Stimulated activated CD4-positive, alpha-beta T cell treated with anti-CD3 and anti-CD28 coated beads, Interleukin-2, amount 100 ng/mL, for 4 hours (primary cell): Measurements from ENCODE around the gene PDXDC1.
A peak's percentile ranks its signal among the peaks of the same experiment; 100 is the strongest.
"Not testable (repeated sequence)": the region's sequence is repeated elsewhere in the genome, so short reads cannot be mapped to it uniquely, and the experiment has no call there.

Experiments used
- DNase-seq: peaks from one replicate; pipeline ENCODE4 v3.0.0-alpha.2; 2020; ENCODE audit warnings: low read depth

PDXDC1 gene

GRCh38 chr16:14974656-14975417, at the start of gene PDXDC1:
TSS of gene PDXDC1 (plus strand) at chr16:14975026. CDS start at chr16:14975200, 174 bp downstream.
- peak; percentile 96 for DNase-seq

GRCh38 chr16:14928064-14928714, 46.6 kb upstream of the PDXDC1 start:
- DNase-seq, result not testable (repeated sequence)

DNA sequence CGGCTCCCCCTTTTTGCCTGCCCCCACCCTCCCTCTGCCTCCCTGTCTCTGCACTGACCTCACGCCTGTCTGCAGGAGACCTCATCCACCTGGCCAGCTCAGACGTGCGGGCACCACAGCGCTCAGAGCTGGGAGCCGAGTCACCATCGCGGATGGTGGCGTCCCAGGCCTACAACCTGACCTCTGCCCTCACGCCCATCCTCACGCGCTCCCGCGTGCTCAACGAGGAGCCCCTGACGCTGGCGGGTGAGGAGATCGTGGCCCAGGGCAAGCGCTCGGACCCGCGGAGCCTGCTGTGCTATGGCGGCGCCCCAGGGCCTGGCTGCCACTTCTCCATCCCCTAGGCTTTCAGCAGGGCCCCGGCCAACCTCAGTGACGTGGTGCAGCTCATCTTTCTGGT, 45.6 kb upstream of the PDXDC1 start:
- not testable (repeated sequence) for DNase-seq

GRCh38 chr16:14930246-14930645, 44.6 kb upstream of the PDXDC1 start:
- not testable (repeated sequence) for DNase-seq

- DNase-seq, result not testable (repeated sequence)
These were observed 43.9 kb upstream of the PDXDC1 start for GRCh38 chr16:14930971-14931370.

- not testable (repeated sequence) for DNase-seq
These were observed 42.0 kb upstream of the PDXDC1 start for GRCh38 chr16:14932581-14933375.

DNA sequence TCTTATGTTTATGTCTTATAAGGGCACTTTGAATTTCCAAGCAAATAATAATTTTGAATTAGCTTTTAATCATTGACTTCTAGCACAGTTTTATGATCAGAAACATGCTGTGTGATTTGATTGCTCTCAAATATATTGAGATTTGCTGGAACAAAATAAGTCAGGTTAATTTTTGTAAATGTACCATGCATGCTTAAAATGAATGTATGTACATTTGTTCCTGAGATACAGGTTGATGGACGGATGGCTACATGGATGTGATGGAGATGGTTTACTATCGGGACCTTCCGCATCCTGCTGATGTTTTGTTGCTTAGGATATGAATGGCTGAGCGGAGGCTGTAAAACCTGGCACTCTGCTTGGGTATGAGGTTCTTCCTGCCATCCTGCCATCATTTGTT, 37.7 kb upstream of the PDXDC1 start, which contains the start of gene NPIPA1:
Gene NPIPA1 (plus strand): TSS at position 301 of the 400 bp plus-strand sequence. CDS start 0 bp downstream, at position 301.
- not testable (repeated sequence) for DNase-seq

GRCh38 chr16:14937994-14938393, 36.8 kb upstream of the PDXDC1 start:
- not testable (repeated sequence) for DNase-seq

GRCh38 chr16:14942686-14943085, 32.1 kb upstream of the PDXDC1 start:
- peak; percentile 5 for DNase-seq

DNA sequence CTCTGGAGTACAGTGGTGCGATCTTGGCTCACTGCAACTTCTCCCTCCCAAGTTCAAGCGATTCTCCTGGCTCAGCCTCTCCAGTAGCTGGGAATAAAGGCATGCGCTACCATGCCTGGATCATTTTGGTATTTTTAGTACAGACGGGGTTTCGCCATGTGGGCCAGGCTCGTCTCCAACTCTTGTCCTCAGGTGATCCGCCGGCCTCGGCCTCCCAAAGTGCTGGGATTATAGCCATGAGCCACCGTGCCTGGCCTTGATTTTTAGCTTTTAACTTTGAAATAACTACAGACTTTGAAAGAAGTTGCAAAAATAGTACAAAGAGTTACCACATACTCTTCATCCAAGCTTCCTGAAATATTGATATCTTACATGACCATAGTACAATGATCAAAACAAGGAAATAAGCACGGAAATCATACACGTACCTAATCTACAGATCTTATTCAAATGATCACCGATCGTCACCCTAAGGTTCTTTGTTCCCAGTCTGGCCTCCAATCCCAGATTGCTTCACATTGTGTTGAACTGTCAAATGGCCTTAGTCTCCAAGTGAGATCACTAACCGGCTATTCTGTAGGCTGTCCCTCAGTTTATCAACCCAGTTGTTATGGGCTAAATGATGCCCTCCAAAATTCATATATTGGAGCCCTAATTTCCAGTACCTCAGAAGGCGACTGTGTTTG, 19.1 kb upstream of the PDXDC1 start:
- no peak for DNase-seq

DNA sequence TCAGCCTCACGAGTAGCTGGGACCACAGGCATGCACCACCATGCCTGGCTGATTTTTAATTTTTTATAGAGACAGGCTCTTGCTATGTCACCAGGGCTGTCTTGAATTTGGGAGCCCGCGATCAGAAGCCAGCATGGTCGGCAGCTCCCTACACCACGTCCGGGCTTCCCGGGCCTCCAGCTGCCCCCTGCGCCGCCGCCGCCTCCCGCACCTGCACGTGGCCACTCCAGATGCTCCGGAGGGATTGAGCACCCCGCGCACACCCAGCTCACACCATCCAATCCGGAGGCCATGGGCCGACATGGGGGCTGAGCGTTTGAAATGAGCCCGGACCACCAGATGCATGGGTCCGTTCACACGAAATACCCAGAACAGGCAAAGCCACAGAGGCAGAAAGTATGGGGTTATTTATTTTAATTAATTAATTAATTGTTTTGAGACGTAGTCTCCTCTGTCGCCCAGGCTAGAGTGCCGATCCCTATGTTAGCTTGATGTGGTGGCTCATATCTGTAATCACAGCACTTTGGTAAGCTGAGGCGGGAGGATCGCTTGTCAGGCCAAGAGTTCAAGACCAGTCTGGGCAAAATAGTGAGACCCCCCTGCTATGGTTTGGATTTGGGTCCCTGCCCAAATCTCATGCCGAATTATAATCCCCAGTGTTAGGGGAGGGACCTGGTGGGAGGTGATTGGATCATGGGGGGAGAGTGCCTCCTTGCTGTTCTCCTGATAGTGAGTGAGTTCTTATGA, 17.1 kb upstream of the PDXDC1 start:
- DNase-seq, result no peak

- DNase-seq, result no peak
These were observed 16.6 kb upstream of the PDXDC1 start for GRCh38 chr16:14958323-14958600.

- no peak for DNase-seq
These were observed 15.9 kb upstream of the PDXDC1 start for GRCh38 chr16:14958970-14959369.

DNA sequence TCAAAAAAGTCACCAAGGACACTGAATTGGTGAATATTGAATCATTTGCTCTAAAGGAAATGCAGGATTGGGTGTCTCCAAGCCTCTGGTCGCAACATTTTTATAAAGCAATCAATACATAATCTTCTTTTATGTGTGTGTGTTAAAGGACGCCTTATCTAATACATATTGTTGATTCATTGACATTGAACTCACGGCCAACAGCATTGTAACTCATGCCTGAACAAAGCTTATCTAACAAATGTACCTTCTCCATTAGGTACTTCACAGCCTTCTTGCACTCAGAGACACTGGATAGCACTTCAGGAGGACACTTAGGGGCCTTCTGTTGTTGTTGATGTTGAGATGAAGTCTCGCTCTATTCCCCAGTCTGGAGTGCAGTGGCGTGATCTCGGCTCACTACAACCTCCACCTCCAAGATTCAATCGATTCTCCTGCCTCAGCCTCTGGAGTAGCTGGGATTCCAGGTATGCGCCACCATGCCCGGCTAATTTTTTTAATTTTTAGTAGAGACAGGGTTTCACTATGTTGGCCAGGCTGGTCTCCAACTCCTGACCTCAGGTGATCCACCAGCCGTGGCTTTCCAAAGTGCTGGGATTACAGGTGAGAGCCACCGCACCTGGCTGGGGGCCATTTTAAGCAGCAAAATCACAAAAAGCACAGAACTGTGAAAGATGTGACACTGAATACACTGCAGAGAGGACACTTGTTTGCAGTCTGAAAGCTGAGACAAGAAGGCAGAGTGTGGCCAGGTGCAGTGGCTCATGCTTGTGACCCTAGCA, 13.2 kb upstream of the PDXDC1 start:
- no peak for DNase-seq

DNA sequence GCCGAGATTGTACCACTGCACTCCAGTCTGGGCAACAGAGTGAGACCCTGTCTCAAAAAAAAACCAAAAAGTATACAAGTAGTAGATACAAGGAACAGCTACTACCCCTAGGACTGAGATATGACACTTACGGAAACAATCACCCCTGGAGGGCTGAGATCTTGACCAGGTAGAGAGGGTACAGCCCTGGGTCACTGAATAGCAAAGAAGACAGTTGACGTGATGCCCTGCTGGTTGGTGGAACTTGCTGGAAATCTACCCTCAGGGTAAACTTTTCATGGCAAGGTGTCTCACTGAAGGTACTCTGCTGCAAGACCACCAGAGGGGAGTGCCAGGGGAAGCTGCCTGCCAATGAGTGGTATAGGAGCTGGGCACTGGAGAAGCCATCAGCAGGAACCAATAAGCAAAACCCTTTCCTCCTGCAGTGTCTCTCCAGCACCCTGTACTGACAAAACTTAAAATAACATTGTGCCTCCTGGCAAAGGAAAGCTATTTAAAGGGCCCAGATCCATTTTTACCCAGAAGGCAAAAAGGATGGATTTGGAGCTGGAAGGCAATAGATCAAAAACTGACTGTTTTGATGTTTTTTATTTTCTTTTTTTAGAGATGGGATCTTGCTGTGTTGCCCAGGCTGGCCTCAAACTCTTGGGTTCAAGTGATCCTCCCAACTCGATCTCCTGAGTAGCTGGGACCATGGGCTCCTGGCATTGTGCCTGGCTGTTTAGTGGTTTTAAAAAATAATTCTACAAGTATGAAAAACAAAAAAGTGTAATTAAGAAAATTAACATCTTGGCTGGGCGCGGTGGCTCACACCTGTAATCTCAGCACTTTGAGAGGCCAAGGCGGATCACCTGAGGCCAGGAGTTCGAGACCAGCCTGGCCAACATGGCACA, 11.3 kb upstream of the PDXDC1 start:
- no peak for DNase-seq

DNA sequence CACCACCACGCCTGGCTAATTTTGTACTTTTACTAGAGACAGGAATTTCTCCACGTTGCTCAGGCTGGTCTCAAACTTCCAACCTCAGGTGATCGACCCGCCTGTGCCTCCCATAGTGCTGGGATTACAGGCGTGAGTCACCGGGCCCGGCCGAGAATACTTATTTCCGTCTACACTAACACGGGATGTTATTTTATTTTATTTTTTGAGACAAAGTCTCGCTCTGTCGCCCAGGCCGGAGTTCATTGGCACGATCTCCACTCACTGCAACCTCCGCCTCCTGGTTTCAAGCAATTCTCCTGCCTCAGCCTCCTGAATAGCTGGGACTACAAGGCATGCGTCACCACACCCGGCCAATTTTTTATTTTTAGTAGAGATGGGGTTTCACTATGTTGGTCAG, 9.5 kb upstream of the PDXDC1 start:
- no peak for DNase-seq

DNA sequence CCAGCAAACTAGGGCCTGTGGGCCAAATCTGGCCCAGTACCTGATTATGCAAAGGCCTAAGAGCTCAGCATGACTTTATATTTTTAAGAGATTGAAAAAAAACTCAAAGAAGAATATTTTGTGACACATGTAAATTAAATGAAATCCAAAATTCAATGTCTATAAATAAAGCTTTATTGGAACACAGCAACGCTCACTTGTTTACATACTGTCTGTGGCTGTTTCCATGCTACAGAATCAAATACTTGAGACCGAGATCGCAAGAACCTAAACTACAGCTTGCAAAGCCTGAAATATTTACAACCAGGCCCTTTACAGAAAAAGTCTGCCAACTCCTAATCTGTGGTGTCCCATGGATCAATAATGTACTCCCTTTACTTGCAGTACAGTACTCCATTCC, 5.0 kb upstream of the PDXDC1 start:
- DNase-seq, result not testable (repeated sequence)

- DNase-seq, result not testable (repeated sequence)
These were observed 3.1 kb upstream of the PDXDC1 start for GRCh38 chr16:14971621-14972228.

DNA sequence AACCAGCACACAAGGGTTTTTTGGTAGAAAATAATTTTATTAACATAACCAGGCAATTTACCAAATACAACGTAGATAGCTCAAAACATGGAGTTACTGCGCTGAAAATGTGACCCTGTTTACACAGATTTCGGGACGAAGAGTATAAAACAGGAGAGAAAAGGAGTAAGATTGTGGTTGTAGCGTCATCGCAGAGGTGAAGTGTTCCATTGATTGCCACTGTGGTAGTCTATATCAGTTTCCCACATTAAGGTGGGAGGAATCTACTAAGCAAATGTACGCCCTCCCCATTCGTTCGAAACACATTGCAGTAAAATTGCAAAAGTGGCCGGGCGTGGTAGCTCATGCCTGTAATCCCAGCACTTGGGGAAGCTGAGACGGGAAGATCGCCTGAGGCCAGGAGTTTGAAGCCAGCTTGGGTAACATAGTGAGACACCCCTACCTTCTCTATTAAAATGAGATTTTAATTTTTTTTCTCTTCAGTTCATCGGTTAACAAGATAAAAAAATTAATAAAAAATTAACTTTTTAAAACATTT, 972 bp upstream of the PDXDC1 start:
- not testable (repeated sequence) for DNase-seq
